ENCODE results near the gene HNF1A. TPM values are rescaled to one million over a fixed set of nuclear protein-coding genes. Genes with fewer than 3 reads are reported as not detected.
A peak's percentile ranks its signal among the peaks of the same experiment; 100 is the strongest.

HNF1A gene
- total RNA-seq, 5 donors from 2014 or later (not counting 1 experiment from before 2014, with no cell fraction given), result not detected

DNA sequence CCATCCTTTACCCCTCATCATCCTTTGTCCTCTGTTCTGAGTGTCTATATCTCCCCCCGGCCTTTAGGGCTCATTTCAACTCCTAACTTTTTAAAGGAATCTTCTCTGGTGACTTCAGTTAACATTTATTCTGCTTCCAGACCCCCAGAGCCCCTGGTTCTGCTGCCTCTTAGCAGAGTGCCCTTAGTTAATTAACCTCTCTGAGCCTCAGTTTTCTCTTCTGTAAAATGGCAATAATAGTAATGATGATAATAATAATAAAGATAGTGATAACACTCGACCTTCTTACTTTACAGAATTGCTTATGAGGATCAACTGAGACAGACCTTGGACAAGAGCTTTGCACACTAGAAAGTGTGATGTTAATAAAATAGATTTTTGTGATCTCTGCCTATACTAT, 44.4 kb downstream of the HNF1A start:
- ChIA-PET CTCF (no interaction called here), POLR2A (interaction anchor here in 1 of 2 donors (0.7 kb wide), 1 partner anchor 112 kb away, joined by 3 read pairs; no protein-coding TSS in a partner anchor)
- Histone ChIP-seq H3K27me3 (replicated peaks in 1 of 2; ENCODE audit: control insufficient read depth in 2 of 2, extremely low read depth in 1 of 2, insufficient read depth in 2 of 2, low read length in 1 of 2) (no peaks in the 10 kb centered on the region), H3K9me3 (no peaks in the 10 kb centered on the region), H3K36me3 (ENCODE audit: control insufficient read depth in 2 of 2, extremely low read depth in 1 of 2, insufficient read depth in 1 of 2, low read length in 1 of 2) (peaks cover 0 to 54% of the 10 kb centered on the region in 2 donors), H3K27ac (ENCODE audit: low read length) (no peak overlapping the region), H3K4me1 (ENCODE audit: control insufficient read depth in 1 of 2, extremely low read depth in 1 of 2, insufficient read depth in 2 of 2, low read length in 2 of 2) (no peaks in the 10 kb centered on the region), H3K4me3 (ENCODE audit: control insufficient read depth in 1 of 2, extremely low read depth in 1 of 2, low read length in 1 of 2) (no peak overlapping the region)
- Mint-ChIP-seq H3K36me3 (peaks cover 42% of the 10 kb centered on the region), H3K27me3 (no peaks in the 10 kb centered on the region), H3K4me3 (no peak overlapping the region), H3K9me3 (no peaks in the 10 kb centered on the region), H3K4me1 (peaks cover 0 to 2% (median 0%) of the 10 kb centered on the region in 3 donors), H3K27ac (no peak overlapping the region)
- WGBS (ENCODE audit: insufficient coverage), result 100% methylated on average over 1 of the region's 2 CpGs
- no peak for ATAC-seq (replicated peaks in 1 of 4)
- DNase-seq, result no peak

DNA sequence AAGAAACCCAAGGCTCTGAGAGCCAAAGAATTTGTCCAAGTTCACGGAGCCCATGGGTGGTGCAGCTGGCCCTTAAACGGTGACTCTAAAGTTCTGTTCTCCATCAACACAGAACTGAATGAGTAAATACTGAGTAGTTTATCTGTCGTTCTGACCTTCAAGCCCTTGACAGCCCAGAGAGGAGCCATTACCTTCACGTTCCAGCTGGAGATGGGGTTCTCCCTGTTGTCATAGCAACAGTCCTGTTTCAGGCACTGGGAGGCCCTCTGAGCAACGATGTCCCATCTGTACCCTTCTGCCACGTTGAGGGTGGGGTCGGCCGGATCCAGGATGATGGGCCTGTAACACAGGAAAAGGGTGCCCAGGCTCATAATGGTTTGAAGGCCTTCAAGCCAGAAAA, 45.5 kb downstream of the HNF1A start:
- peaks cover 0 to 4% (median 0%) of the 10 kb centered on the region in 3 donors for H3K4me1 Mint-ChIP-seq
- 82% methylated on average over 5 of the region's 8 CpGs for WGBS (ENCODE audit: insufficient coverage)

GRCh38 chr12:121025442-121026226, 47.3 kb downstream of the HNF1A start:
- Mint-ChIP-seq H3K27me3 (no peaks in the 10 kb centered on the region), H3K4me1 (peaks cover 0 to 4% (median 0%) of the 10 kb centered on the region in 3 donors), H3K4me3 (no peak overlapping the region), H3K9me3 (no peaks in the 10 kb centered on the region), H3K27ac (no peak overlapping the region), H3K36me3 (peaks cover 46% of the 10 kb centered on the region)
- Histone ChIP-seq H3K9me3 (no peaks in the 10 kb centered on the region), H3K36me3 (ENCODE audit: control insufficient read depth in 2 of 2, extremely low read depth in 1 of 2, insufficient read depth in 1 of 2, low read length in 1 of 2) (peaks cover 0 to 58% of the 10 kb centered on the region in 2 donors), H3K4me3 (ENCODE audit: control insufficient read depth in 1 of 2, extremely low read depth in 1 of 2, low read length in 1 of 2) (no peak overlapping the region), H3K27me3 (replicated peaks in 1 of 2; ENCODE audit: control insufficient read depth in 2 of 2, extremely low read depth in 1 of 2, insufficient read depth in 2 of 2, low read length in 1 of 2) (no peaks in the 10 kb centered on the region), H3K4me1 (ENCODE audit: control insufficient read depth in 1 of 2, extremely low read depth in 1 of 2, insufficient read depth in 2 of 2, low read length in 2 of 2) (peaks cover 0 to 6% of the 10 kb centered on the region in 2 experiments), H3K27ac (ENCODE audit: low read length) (no peak overlapping the region)
- DNase-seq (no peak), ATAC-seq (replicated peaks in 1 of 4) (no peak)
- ChIA-PET POLR2A (no interaction called here), CTCF (interaction anchor here (0.6 to 2.2 kb wide), 5 partner anchors 9 to 83 kb away, joined by 3 to 6 read pairs (median 3); partner anchors contain the start of gene C12orf43 (in 1 of the 2))
- 98% methylated on average over 7 of the region's 11 CpGs for WGBS (ENCODE audit: insufficient coverage)

More for the DNA sequence above, 45.5 kb downstream of the HNF1A start:
- DNase-seq (no peak), ATAC-seq (replicated peaks in 1 of 4) (no peak)
- H3K27ac ChIP-seq (ENCODE audit: low read length), result no peak overlapping the region
- no peaks in the 10 kb centered on the region for H3K27me3 ChIP-seq (replicated peaks in 1 of 2; ENCODE audit: control insufficient read depth in 2 of 2, extremely low read depth in 1 of 2, insufficient read depth in 2 of 2, low read length in 1 of 2)
- H3K4me3 Mint-ChIP-seq, result no peak overlapping the region
- ChIA-PET POLR2A (no interaction called here), CTCF (no interaction called here)
- no peaks in the 10 kb centered on the region for H3K27me3 Mint-ChIP-seq
- H3K4me3 ChIP-seq (ENCODE audit: control insufficient read depth in 1 of 2, extremely low read depth in 1 of 2, low read length in 1 of 2), result no peak overlapping the region
- H3K27ac Mint-ChIP-seq, result no peak overlapping the region
- peaks cover 0 to 6% of the 10 kb centered on the region in 2 experiments for H3K4me1 ChIP-seq (ENCODE audit: control insufficient read depth in 1 of 2, extremely low read depth in 1 of 2, insufficient read depth in 2 of 2, low read length in 2 of 2)
- peaks cover 50% of the 10 kb centered on the region for H3K36me3 Mint-ChIP-seq
- no peaks in the 10 kb centered on the region for H3K9me3 ChIP-seq
- no peaks in the 10 kb centered on the region for H3K9me3 Mint-ChIP-seq
- H3K36me3 ChIP-seq (ENCODE audit: control insufficient read depth in 2 of 2, extremely low read depth in 1 of 2, insufficient read depth in 1 of 2, low read length in 1 of 2), result peaks cover 0 to 60% of the 10 kb centered on the region in 2 donors

GRCh38 chr12:121026274-121027045, 48.1 kb downstream of the HNF1A start:
- no peaks in the 10 kb centered on the region for H3K9me3 Mint-ChIP-seq
- no peaks in the 10 kb centered on the region for H3K27me3 Mint-ChIP-seq
- ATAC-seq (replicated peaks in 1 of 4), result no peak
- DNase-seq, result no peak
- CTCF ChIA-PET, result interaction anchor here (0.7 to 2.2 kb wide), 4 partner anchors 9 to 34 kb away, joined by 3 to 6 read pairs (median 4); partner anchors contain the start of gene C12orf43 (in 1 of the 2)
- H3K36me3 ChIP-seq (ENCODE audit: control insufficient read depth in 2 of 2, extremely low read depth in 1 of 2, insufficient read depth in 1 of 2, low read length in 1 of 2), result peaks cover 0 to 53% of the 10 kb centered on the region in 2 donors
- peaks cover 0 to 4% (median 0%) of the 10 kb centered on the region in 3 donors for H3K4me1 Mint-ChIP-seq
- WGBS (ENCODE audit: insufficient coverage), result 100% methylated on average over 2 of the region's 10 CpGs
- H3K27ac ChIP-seq (ENCODE audit: low read length), result no peak overlapping the region
- H3K27me3 ChIP-seq (replicated peaks in 1 of 2; ENCODE audit: control insufficient read depth in 2 of 2, extremely low read depth in 1 of 2, insufficient read depth in 2 of 2, low read length in 1 of 2), result no peaks in the 10 kb centered on the region
- no peak overlapping the region for H3K4me3 ChIP-seq (ENCODE audit: control insufficient read depth in 1 of 2, extremely low read depth in 1 of 2, low read length in 1 of 2)
- H3K4me1 ChIP-seq (ENCODE audit: control insufficient read depth in 1 of 2, extremely low read depth in 1 of 2, insufficient read depth in 2 of 2, low read length in 2 of 2), result peaks cover 0 to 6% of the 10 kb centered on the region in 2 experiments
- H3K9me3 ChIP-seq, result no peaks in the 10 kb centered on the region
- POLR2A ChIA-PET, result no interaction called here
- peaks cover 49% of the 10 kb centered on the region for H3K36me3 Mint-ChIP-seq
- H3K27ac Mint-ChIP-seq, result no peak overlapping the region
- H3K4me3 Mint-ChIP-seq, result no peak overlapping the region

GRCh38 chr12:121030576-121031212, 52.4 kb downstream of the HNF1A start:
- ChIA-PET POLR2A (no interaction called here), CTCF (no interaction called here)
- Histone ChIP-seq H3K9me3 (no peaks in the 10 kb centered on the region), H3K27me3 (replicated peaks in 1 of 2; ENCODE audit: control insufficient read depth in 2 of 2, extremely low read depth in 1 of 2, insufficient read depth in 2 of 2, low read length in 1 of 2) (no peaks in the 10 kb centered on the region), H3K36me3 (ENCODE audit: control insufficient read depth in 2 of 2, extremely low read depth in 1 of 2, insufficient read depth in 1 of 2, low read length in 1 of 2) (peaks cover 0 to 42% of the 10 kb centered on the region in 2 donors), H3K4me1 (ENCODE audit: control insufficient read depth in 1 of 2, extremely low read depth in 1 of 2, insufficient read depth in 2 of 2, low read length in 2 of 2) (peaks cover 0 to 39% of the 10 kb centered on the region in 2 experiments), H3K4me3 (ENCODE audit: control insufficient read depth in 1 of 2, extremely low read depth in 1 of 2, low read length in 1 of 2) (no peak overlapping the region), H3K27ac (ENCODE audit: low read length) (no peak overlapping the region)
- Mint-ChIP-seq H3K36me3 (peaks cover 46% of the 10 kb centered on the region), H3K27me3 (no peaks in the 10 kb centered on the region), H3K4me3 (no peak overlapping the region), H3K9me3 (no peaks in the 10 kb centered on the region), H3K4me1 (peaks cover 28 to 37% (median 32%) of the 10 kb centered on the region in 3 donors), H3K27ac (peak overlapping the region in 1 of 2 donors; percentile 36)
- 93% methylated on average over 3 of the region's 10 CpGs for WGBS (ENCODE audit: insufficient coverage)
- DNase-seq (no peak), ATAC-seq (replicated peaks in 1 of 4) (no peak)
